Lower leg skin (tissue), 3 donors: Measurements from ENCODE around the gene ISY1.

Source experiments
- POLR2A ChIP-seq, 2 donors: fragments of 450-650 bp; IDR thresholded peaks; one replicate each; pipeline ENCODE4 v1.6.1; 2016 to 2017; ENCODE audit warnings: antibody characterized with exemption in 2 of 2, mild to moderate bottlenecking in 1 of 2, moderate library complexity in 1 of 2
- TF ChIP-seq, protein P1 (sequence below), 3 donors: fragments of 450-650 bp; IDR thresholded peaks; one replicate each; pipeline ENCODE4 v1.5.1; 2016; ENCODE audit warnings: antibody characterized with exemption in 3 of 3, mild to moderate bottlenecking in 3 of 3, moderate library complexity in 2 of 3

DNA sequence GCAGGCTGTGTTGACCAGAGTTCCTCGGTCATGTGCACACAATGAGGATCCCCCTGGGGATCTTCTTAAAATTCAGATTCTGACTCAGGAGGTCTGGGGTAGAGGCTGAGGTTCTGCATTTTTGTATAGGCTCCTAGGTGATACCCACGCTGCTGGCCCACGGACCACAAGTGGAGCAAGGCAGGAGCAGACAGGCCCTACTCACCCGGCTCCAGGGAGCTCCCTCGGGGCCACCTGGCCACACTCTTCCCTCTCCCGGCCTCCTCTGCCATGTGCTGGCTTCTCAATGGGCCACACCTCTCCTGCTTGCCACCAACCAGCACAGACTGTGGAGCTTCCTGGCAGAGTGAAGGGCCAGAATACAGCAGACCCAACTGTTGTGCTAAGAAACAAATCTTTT is 76.4 kb downstream of the ISY1 start:
- TF ChIP-seq, protein P1, sequence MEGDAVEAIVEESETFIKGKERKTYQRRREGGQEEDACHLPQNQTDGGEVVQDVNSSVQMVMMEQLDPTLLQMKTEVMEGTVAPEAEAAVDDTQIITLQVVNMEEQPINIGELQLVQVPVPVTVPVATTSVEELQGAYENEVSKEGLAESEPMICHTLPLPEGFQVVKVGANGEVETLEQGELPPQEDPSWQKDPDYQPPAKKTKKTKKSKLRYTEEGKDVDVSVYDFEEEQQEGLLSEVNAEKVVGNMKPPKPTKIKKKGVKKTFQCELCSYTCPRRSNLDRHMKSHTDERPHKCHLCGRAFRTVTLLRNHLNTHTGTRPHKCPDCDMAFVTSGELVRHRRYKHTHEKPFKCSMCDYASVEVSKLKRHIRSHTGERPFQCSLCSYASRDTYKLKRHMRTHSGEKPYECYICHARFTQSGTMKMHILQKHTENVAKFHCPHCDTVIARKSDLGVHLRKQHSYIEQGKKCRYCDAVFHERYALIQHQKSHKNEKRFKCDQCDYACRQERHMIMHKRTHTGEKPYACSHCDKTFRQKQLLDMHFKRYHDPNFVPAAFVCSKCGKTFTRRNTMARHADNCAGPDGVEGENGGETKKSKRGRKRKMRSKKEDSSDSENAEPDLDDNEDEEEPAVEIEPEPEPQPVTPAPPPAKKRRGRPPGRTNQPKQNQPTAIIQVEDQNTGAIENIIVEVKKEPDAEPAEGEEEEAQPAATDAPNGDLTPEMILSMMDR (IDR thresholded peaks at IDR 0.05): no peak
- TF ChIP-seq POLR2A (IDR thresholded peaks at IDR 0.05): no peak
